ENCODE measurements around the gene PAPPA. TPM values are rescaled to one million over a fixed set of nuclear protein-coding genes. Genes with fewer than 3 reads are reported as not detected.

PAPPA gene
- total and polyA plus RNA-seq, 9 of the 15 experiments (the other 6 are each of a cell fraction or from before 2014, with no cell fraction given) = 0.06 to 0.18 (median 0.11) TPM

GRCh38 chr9:116274293-116274692 is 120.7 kb downstream of the PAPPA start (continued):
- TF ChIP-seq STAT5A (IDR thresholded peaks at IDR 0.05; ENCODE audit: borderline replicate concordance, low read length) (no peak), ZNF407 (IDR thresholded peaks at IDR 0.05; ENCODE audit: low read depth) (no peak), SUPT5H (IDR thresholded peaks at IDR 0.05) (no peak), U2AF1 (optimal IDR thresholded peaks at IDR 0.05; ENCODE audit: low read depth, low read length) (no peak), FOS (IDR thresholded peaks at IDR 0.05; ENCODE audit: extremely low read depth, insufficient read length) (peak; percentile 21), SRF (CRISPR knock-in tag; IDR thresholded peaks at IDR 0.05) (no peak), RAD21 (CRISPR knock-in tag; conservative IDR thresholded peaks at IDR 0.05 in 1 of 2, IDR thresholded peaks at IDR 0.05 in 1 of 2) (0 out of 4 replicates have a peak, but pooled peaks of 1 of the 2 experiments have one; percentile 5), SMAD4 (CRISPR knock-in tag; conservative IDR thresholded peaks at IDR 0.05) (no peak), MXI1 (IDR thresholded peaks at IDR 0.05; ENCODE audit: low read depth, low read length) (no peak), ZNF277 (CRISPR knock-in tag; IDR thresholded peaks at IDR 0.05; ENCODE audit: borderline replicate concordance) (no peak), STAG1 (CRISPR knock-in tag; IDR thresholded peaks at IDR 0.05; ENCODE audit: borderline replicate concordance) (no peak), POLR2G (IDR thresholded peaks at IDR 0.05; ENCODE audit: low read depth, low read length) (no peak), ZNF778 (CRISPR knock-in tag; IDR thresholded peaks at IDR 0.05) (no peak), OTX1 (CRISPR knock-in tag; IDR thresholded peaks at IDR 0.05) (no peak), JUN (IDR thresholded peaks at IDR 0.05; ENCODE audit: borderline replicate concordance, low read depth, low read length) (peak; percentile 31; the same call in 1 of the 2 replicates), JUN (CRISPR knock-in tag; IDR thresholded peaks at IDR 0.05; ENCODE audit: borderline replicate concordance) (no peak), SMARCB1 (IDR thresholded peaks at IDR 0.05; ENCODE audit: insufficient read length, low read depth) (no peak), SMC3 (conservative IDR thresholded peaks at IDR 0.05; ENCODE audit: insufficient read depth, low read depth, low read length) (no peak)
- TF ChIP-seq, protein P1, sequence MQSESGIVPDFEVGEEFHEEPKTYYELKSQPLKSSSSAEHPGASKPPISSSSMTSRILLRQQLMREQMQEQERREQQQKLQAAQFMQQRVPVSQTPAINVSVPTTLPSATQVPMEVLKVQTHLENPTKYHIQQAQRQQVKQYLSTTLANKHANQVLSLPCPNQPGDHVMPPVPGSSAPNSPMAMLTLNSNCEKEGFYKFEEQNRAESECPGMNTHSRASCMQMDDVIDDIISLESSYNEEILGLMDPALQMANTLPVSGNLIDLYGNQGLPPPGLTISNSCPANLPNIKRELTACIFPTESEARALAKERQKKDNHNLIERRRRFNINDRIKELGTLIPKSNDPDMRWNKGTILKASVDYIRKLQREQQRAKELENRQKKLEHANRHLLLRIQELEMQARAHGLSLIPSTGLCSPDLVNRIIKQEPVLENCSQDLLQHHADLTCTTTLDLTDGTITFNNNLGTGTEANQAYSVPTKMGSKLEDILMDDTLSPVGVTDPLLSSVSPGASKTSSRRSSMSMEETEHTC (IDR thresholded peaks at IDR 0.05) = no peak
